CD14-positive monocyte (primary cell): Measurements from ENCODE around the gene S100B. TPM values are rescaled to one million over a fixed set of nuclear protein-coding genes. Genes with fewer than 3 reads are reported as not detected.

Experiments
- DNase-seq, 3 donors: peaks; one replicate each; pipeline ENCODE4 v3.0.0-alpha.2; 2011 to 2022
- H2AFZ ChIP-seq: 2 replicates; pipeline ENCODE4 v1.6.0; 2012; ENCODE audit warnings: mild to moderate bottlenecking, low read depth, low read length, inconsistent platforms; ENCODE audit not compliant: insufficient read depth, poor library complexity, severe bottlenecking
- H3K27ac ChIP-seq, 2 donors: 1 replicate in 1 of 2; 2 replicates in 1 of 2; pipeline ENCODE4 v1.5.1; 2012 to 2013; ENCODE audit warnings: low read length in 2 of 2, control low read depth in 1 of 2, inconsistent platforms in 1 of 2, low read depth in 1 of 2, mild to moderate bottlenecking in 1 of 2
- H3K27me3 ChIP-seq, 2 donors: one replicate each; pipeline versions ENCODE4 v1.6.0 to v1.6.1; 2011 to 2013; ENCODE audit warnings: low read length in 2 of 2; ENCODE audit not compliant: control insufficient read depth in 2 of 2, insufficient read depth in 2 of 2
- H3K36me3 ChIP-seq, 2 donors: replicated peaks in 1 of 2; 1 replicate in 1 of 2; 2 replicates in 1 of 2; pipeline versions ENCODE4 v1.5.1 to v1.6.1; 2012 to 2013; ENCODE audit warnings: low read length in 2 of 2, control low read depth in 1 of 2, inconsistent platforms in 1 of 2, mild to moderate bottlenecking in 1 of 2; ENCODE audit not compliant: insufficient read depth in 2 of 2, control insufficient read depth in 1 of 2
- H3K4me1 ChIP-seq, 2 donors: 1 replicate in 1 of 2; 2 replicates in 1 of 2; pipeline versions ENCODE4 v1.5.1 to v1.6.1; 2012 to 2013; ENCODE audit warnings: low read length in 2 of 2, control low read depth in 1 of 2, inconsistent platforms in 1 of 2, mild to moderate bottlenecking in 1 of 2, moderate library complexity in 1 of 2; ENCODE audit not compliant: insufficient read depth in 2 of 2, control insufficient read depth in 1 of 2
- H3K4me2 ChIP-seq: replicated peaks from 2 replicates; pipeline ENCODE3; 2012; ENCODE audit warnings: low read length, moderate library complexity, mild to moderate bottlenecking; ENCODE audit not compliant: poor library complexity, severe bottlenecking; ENCODE audit errors: extremely low read depth
- H3K4me3 ChIP-seq, 3 experiments: fragments of 200-600 bp in 1 of 3; sonication (generic) in 1 of 3; replicated peaks in 1 of 3; 1 replicate in 2 of 3; 2 replicates in 1 of 3; pipeline ENCODE4 v1.5.1; 2011 to 2013; ENCODE audit warnings: low read length in 3 of 3, mild to moderate bottlenecking in 3 of 3, control low read depth in 2 of 3, low read depth in 2 of 3, inconsistent platforms in 1 of 3, moderate library complexity in 1 of 3
- H3K79me2 ChIP-seq: 2 replicates; pipeline ENCODE4 v1.6.0; 2012; ENCODE audit warnings: mild to moderate bottlenecking, control low read depth, inconsistent platforms, low read length, moderate library complexity; ENCODE audit not compliant: insufficient read depth
- H3K9ac ChIP-seq: 2 replicates; pipeline ENCODE4 v1.6.0; 2017; ENCODE audit warnings: low read length, mild to moderate bottlenecking; ENCODE audit not compliant: insufficient read depth, poor library complexity, severe bottlenecking
- H3K9me3 ChIP-seq, 2 donors: replicated peaks in 1 of 2; 1 replicate in 1 of 2; 2 replicates in 1 of 2; pipeline versions ENCODE4 v1.5.1 to v1.6.1; 2012 to 2013; ENCODE audit warnings: low read length in 2 of 2, control low read depth in 1 of 2; ENCODE audit not compliant: control insufficient read depth in 1 of 2, insufficient read depth in 1 of 2
- H4K20me1 ChIP-seq: 2 replicates; pipeline ENCODE4 v1.6.0; 2012; ENCODE audit warnings: mild to moderate bottlenecking, low read length, control low read depth, moderate library complexity; ENCODE audit not compliant: insufficient read depth
- H3K27ac Mint-ChIP-seq, 7 donors: one replicate each; pipeline ENCODE4 v1.8.0; 2020; ENCODE audit warnings: mild to moderate bottlenecking in 7 of 7, mixed read lengths in 7 of 7, moderate library complexity in 6 of 7, inconsistent platforms in 2 of 7
- H3K27me3 Mint-ChIP-seq, 3 donors: one replicate each; pipeline ENCODE4 v1.8.0; 2021 to 2022; ENCODE audit warnings: low read depth in 3 of 3, mild to moderate bottlenecking in 3 of 3, mixed read lengths in 3 of 3, moderate library complexity in 3 of 3, inconsistent platforms in 1 of 3
- H3K36me3 Mint-ChIP-seq, 2 donors: one replicate each; pipeline ENCODE4 v1.8.0; 2020; ENCODE audit warnings: mixed read lengths in 2 of 2, inconsistent platforms in 1 of 2, mild to moderate bottlenecking in 1 of 2
- H3K4me1 Mint-ChIP-seq: one replicate; pipeline ENCODE4 v1.8.0; 2020; ENCODE audit warnings: mild to moderate bottlenecking, mixed read lengths
- H3K4me3 Mint-ChIP-seq, 2 donors: one replicate each; pipeline ENCODE4 v1.8.0; 2020; ENCODE audit warnings: mild to moderate bottlenecking in 2 of 2, mixed read lengths in 2 of 2, moderate library complexity in 1 of 2
- H3K9me3 Mint-ChIP-seq, 7 donors: one replicate each; pipeline ENCODE4 v1.8.0; 2020 to 2022; ENCODE audit warnings: mixed read lengths in 7 of 7, mild to moderate bottlenecking in 6 of 7, moderate library complexity in 6 of 7, inconsistent platforms in 2 of 7
- CTCF ChIP-seq: fragments of 200-600 bp; IDR thresholded peaks from one replicate; pipeline ENCODE4 v1.8.0; 2022; ENCODE audit warnings: antibody characterized with exemption, mild to moderate bottlenecking
- WGBS: methylation state at CpG from one replicate; pipeline ENCODE4 v1.1.5; 2013; ENCODE audit warnings: missing lambda C conversion rate; ENCODE audit not compliant: insufficient coverage; 5-methylcytosine and 5-hydroxymethylcytosine counted together
- intact Hi-C, 2 donors: fragments of 100-400 bp; cut with micrococcal nuclease; formaldehyde crosslinking; loops; one replicate each; pipeline versions ENCODE4 v1.15.0 to v1.15.1; 2023
- polyA plus RNA-seq, 3 donors: library from polyadenylated mRNA; depleted of rRNA in 1 of 3; unstranded in 2 of 3; stranded (reverse) in 1 of 3; fragments of 300-500 nt in 2 of 3; fragments of >200 nt in 1 of 3; fragmentation: Illumina TruSeq in 2 of 3; gene quantifications; 1 replicate in 2 of 3; 2 replicates in 1 of 3; pipeline ENCODE4 v1.2.3, GENCODE V29; 2012 to 2021

The S100B gene
- polyA plus RNA-seq, 3 donors, result 0.59 to 1.4 (median 0.67) TPM

- peaks cover 29% of the 10 kb centered on the region for H3K4me1 Mint-ChIP-seq
- no peak overlapping the region for H3K4me3 ChIP-seq
- peaks cover 0 to 2% (median 0%) of the 10 kb centered on the region in 7 donors for H3K9me3 Mint-ChIP-seq
- no peak for DNase-seq
- H3K27me3 Mint-ChIP-seq, result peaks cover 0 to 1% (median 0%) of the 10 kb centered on the region in 3 donors
- no peak overlapping the region for H3K4me3 Mint-ChIP-seq
- H3K27ac ChIP-seq, result no peak overlapping the region
- TF ChIP-seq CTCF, result no peak
- peak overlapping the region in 2 of 7 donors; percentile 7 to 73 for H3K27ac Mint-ChIP-seq
- H3K4me2 ChIP-seq, result no peak overlapping the region
- peaks cover 79% of the 10 kb centered on the region for H4K20me1 ChIP-seq
- peaks cover 52 to 70% of the 10 kb centered on the region in 2 donors for H3K36me3 ChIP-seq
- 97% methylated on average over 5 of the region's 8 CpGs for WGBS
- peaks cover 63 to 70% of the 10 kb centered on the region in 2 donors for H3K36me3 Mint-ChIP-seq
- peaks cover 14 to 29% of the 10 kb centered on the region in 2 donors for H3K4me1 ChIP-seq
- no peaks in the 10 kb centered on the region for H3K27me3 ChIP-seq
- no peaks in the 10 kb centered on the region for H3K9me3 ChIP-seq
- no peak overlapping the region for H3K9ac ChIP-seq
- intact Hi-C loops, result no loop called here
- no peak overlapping the region for H2AFZ ChIP-seq
- peaks cover 47% of the 10 kb centered on the region for H3K79me2 ChIP-seq
Measured at GRCh38 chr21:46641656-46642055, 36.8 kb upstream of the S100B start.

GRCh38 chr21:46639489-46640386 is 34.9 kb upstream of the S100B start:
- no peak overlapping the region for H3K4me3 Mint-ChIP-seq
- Histone ChIP-seq H3K9ac (no peak overlapping the region), H3K9me3 (no peaks in the 10 kb centered on the region), H3K27ac (no peak overlapping the region), H3K4me2 (peak overlapping the region; percentile 2), H3K4me1 (peaks cover 22 to 41% of the 10 kb centered on the region in 2 donors), H3K36me3 (peaks cover 34 to 51% of the 10 kb centered on the region in 2 donors), H2AFZ (no peak overlapping the region), H4K20me1 (peaks cover 69% of the 10 kb centered on the region), H3K27me3 (no peaks in the 10 kb centered on the region), H3K4me3 (no peak overlapping the region), H3K79me2 (peaks cover 59% of the 10 kb centered on the region)
- peak overlapping the region in 2 of 7 donors; percentile 51 to 68 for H3K27ac Mint-ChIP-seq
- peaks cover 38% of the 10 kb centered on the region for H3K4me1 Mint-ChIP-seq
- peaks cover 0 to 1% (median 0%) of the 10 kb centered on the region in 3 donors for H3K27me3 Mint-ChIP-seq
- peaks cover 47 to 51% of the 10 kb centered on the region in 2 donors for H3K36me3 Mint-ChIP-seq
- DNase-seq, result peak in 1 of 3 donors; percentile 16
- peaks cover 0 to 2% (median 0%) of the 10 kb centered on the region in 7 donors for H3K9me3 Mint-ChIP-seq
- peak; percentile 55 for TF ChIP-seq CTCF
- intact Hi-C loops, result no loop called here
- WGBS, result no CpG with 5 or more reads among the region's 8 CpGs
